Fibroblast of peridontal ligament (primary cell): Measurements from ENCODE around the gene DPP4.
A peak's percentile ranks its signal among the peaks of the same experiment; 100 is the strongest.
"Not testable (repeated sequence)": the region's sequence is repeated elsewhere in the genome, so short reads cannot be mapped to it uniquely, and the experiment has no call there.

Experiments
- DNase-seq: peaks from one replicate; pipeline ENCODE4 v3.0.0-alpha.2; 2010; ENCODE audit errors: extremely low read depth

DPP4 gene

GRCh38 chr2:162058973-162059668, 14.9 kb downstream of the DPP4 start:
- no peak for DNase-seq

GRCh38 chr2:162057426-162057825, 16.6 kb downstream of the DPP4 start:
- no peak for DNase-seq

GRCh38 chr2:162056796-162057399, 17.1 kb downstream of the DPP4 start:
- DNase-seq, result no peak

GRCh38 chr2:162053808-162054155, 20.2 kb downstream of the DPP4 start:
- DNase-seq, result no peak

GRCh38 chr2:162053066-162053807, 20.8 kb downstream of the DPP4 start:
- DNase-seq, result no peak

- no peak for DNase-seq
Observed at GRCh38 chr2:162050513-162050961, 23.5 kb downstream of the DPP4 start.

DNA sequence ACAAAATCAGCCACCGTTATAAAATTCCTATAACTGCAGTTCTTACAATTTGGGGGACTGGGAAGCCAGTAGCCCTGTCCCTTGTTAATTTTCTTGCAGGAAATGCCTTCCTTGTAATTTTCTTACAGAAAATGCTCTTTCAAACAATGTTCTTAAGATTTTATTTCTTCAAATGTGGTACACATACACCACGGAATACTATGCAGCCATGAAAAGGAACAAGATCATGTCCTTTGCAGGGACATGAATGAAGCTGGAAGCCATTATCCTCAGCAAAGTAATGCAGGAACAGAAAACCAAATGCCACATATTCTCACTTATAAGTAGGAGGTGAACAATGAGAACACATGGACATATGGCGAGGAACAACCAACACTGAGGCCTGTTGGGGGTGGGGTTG, 24.9 kb downstream of the DPP4 start:
- not testable (repeated sequence) for DNase-seq

- no peak for DNase-seq
Observed at GRCh38 chr2:162044586-162044985, 29.4 kb downstream of the DPP4 start.

GRCh38 chr2:162043132-162043531, 30.9 kb downstream of the DPP4 start:
- no peak for DNase-seq

GRCh38 chr2:162041485-162041884, 32.5 kb downstream of the DPP4 start:
- no peak for DNase-seq

GRCh38 chr2:162038725-162039124, 35.3 kb downstream of the DPP4 start:
- no peak for DNase-seq

DNA sequence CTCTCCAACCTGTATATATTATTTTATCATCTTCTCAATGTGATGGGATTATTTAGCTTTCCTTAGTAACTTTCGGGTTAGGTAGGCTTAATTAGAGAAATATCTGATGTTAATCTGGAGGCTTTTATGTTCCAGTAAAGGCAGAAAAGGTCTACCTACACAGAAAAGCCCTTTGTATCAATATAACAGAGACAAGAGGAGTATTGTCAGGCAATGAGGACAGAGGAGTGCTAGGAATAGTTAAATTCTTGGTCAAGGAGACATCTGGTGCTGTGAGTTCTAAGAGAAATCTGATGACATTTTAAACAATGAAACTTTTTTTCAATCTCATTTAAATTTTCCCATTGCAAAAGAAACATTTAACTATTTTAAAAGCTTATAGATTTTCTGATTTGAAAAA, 36.1 kb downstream of the DPP4 start:
- no peak for DNase-seq

GRCh38 chr2:162037028-162037795, 36.8 kb downstream of the DPP4 start:
- DNase-seq, result no peak

GRCh38 chr2:162035981-162036380, 38.0 kb downstream of the DPP4 start:
- no peak for DNase-seq

DNA sequence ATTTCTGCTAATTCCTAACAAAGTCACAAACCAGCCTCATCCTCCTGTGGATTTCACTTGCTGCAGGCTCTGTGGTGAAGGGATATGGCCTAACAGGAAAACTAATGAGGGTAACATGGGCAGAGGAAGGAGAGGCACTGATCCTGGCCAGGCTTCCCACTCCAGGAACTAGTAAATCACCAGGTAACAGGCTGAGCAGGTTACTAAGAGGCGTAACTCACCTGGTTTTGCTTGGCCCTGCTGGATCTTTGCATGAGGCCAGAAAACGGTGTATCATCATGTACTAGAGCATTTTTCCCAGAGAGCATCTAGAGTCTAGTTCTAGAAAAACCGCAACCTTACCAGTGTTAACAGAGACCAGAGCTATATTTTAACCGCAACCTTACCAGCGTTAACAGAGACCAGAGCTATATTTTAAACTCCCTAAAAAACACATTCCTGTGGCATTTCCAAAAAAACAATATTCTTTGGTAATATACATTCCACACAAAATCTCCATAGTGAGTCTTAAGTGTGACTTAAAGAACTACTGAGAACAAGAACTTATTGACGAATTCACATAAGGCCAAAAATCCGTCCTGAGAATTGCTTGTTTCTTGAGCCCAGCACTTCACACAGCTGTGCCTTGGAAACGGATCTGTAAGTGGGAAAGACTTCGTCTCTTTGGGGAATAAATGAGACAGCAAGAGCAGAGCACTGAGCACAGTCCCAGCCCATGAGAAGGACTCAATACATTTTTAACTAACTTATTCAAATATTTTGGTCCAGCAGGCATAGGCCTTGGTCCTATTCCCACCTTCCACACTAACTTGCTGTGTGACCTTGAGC, 43.4 kb downstream of the DPP4 start:
- DNase-seq, result no peak

GRCh38 chr2:162029287-162029901, 44.6 kb downstream of the DPP4 start:
- DNase-seq, result peak; percentile 69

- no peak for DNase-seq
Observed at GRCh38 chr2:162028511-162028910, 45.5 kb downstream of the DPP4 start.

DNA sequence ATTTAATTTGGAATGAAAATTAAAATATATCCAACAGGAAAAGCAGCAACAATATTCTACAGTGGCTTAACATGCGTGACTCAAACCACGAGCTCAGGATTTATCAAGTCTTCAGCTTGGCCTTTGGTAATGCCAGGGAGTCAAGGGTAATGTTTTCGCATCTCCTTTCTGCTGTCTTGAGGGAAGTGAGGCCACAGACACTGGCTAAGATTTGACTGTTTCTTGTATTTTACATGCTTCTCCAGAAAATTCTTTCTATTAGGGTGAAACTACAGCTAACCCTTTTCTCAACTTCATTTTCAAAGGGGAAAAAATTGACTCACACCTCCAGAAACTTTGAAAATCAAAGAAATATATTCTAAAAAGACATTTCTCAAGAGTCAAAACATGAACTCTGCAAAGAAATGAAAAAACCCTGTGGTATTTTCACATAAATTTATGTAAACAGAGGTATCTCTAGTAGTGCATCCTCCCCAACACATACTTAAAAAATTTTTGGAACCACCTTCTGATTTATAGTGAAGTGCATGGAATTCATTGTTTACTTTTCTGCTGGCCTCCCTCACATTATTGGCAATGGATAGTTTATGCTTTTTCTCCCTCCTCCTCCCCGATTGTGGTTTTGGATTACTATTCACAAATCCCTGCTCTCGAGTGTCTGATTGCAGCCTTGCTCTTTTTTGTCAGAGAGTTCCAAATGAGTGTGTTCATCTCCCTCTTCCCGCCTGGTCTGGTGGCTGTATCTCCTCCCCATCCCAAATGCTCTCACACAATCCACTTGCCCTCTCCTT, 48.7 kb downstream of the DPP4 start:
- DNase-seq, result peak; percentile 93

DNA sequence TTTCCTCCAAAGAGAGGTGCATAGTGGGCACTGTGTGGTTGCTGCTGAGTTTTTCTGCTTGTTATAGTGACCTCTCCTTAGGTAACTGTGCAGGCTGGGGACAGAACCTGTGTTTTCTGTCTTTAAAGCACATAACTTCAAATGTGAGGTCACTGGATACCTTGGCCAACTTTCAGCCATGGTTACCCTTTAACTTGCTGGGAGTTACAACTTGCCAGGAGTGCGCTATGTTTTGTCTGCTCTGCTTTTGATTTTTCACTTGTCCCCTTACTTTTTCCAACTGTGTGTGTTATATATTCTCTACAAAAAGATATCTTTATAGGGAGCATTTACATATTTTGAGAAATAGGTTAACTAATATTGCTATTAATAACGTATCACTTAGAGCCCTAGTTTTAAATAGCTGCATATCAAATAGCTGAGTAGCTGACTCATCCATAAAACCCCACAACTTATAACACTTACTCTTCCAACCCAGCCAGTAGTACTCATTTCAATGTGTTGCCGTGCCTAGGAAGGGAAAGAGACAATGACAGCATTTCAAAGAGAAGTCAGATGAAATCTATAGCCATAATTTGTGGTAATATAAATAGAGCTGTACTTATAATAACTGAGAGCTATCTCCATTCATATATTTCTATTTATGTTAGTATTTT, 51.6 kb downstream of the DPP4 start:
- peak; percentile 21 for DNase-seq
